SJCRH30 (cell line): Measurements from ENCODE around the gene RAVER2. TPM values are rescaled to one million over a fixed set of nuclear protein-coding genes. Genes with fewer than 3 reads are reported as not detected.

Experiments
- DNase-seq, 2 experiments: peaks; one replicate each; pipeline ENCODE4 v3.0.0-alpha.2; 2015 to 2020
- H3K27ac ChIP-seq: fragments of 250-450 bp; sonication (Bioruptor Pico); 2 replicates; pipeline ENCODE4 v1.5.1; 2020; ENCODE audit warnings: mild to moderate bottlenecking, moderate library complexity
- H3K27me3 ChIP-seq: fragments of 250-450 bp; sonication (Bioruptor Pico); 2 replicates; pipeline ENCODE4 v1.5.1; 2020; ENCODE audit warnings: mild to moderate bottlenecking, moderate library complexity
- H3K36me3 ChIP-seq: fragments of 250-450 bp; sonication (Bioruptor Pico); 2 replicates; pipeline ENCODE4 v1.5.1; 2020; ENCODE audit warnings: mild to moderate bottlenecking, moderate library complexity
- H3K4me1 ChIP-seq: fragments of 250-450 bp; sonication (Bioruptor Pico); 2 replicates; pipeline ENCODE4 v1.5.1; 2020; ENCODE audit warnings: mild to moderate bottlenecking, moderate library complexity
- H3K4me3 ChIP-seq: fragments of 250-450 bp; sonication (Bioruptor Pico); 2 replicates; pipeline ENCODE4 v1.5.1; 2020; ENCODE audit warnings: mild to moderate bottlenecking, moderate library complexity
- H3K9me3 ChIP-seq: fragments of 250-450 bp; sonication (Bioruptor Pico); replicated peaks from 2 replicates; pipeline ENCODE4 v1.5.1; 2020; ENCODE audit warnings: mild to moderate bottlenecking, moderate library complexity
- total RNA-seq: library from RNA; depleted of rRNA; stranded (reverse); fragments of >200 nt; shearing (Covaris generic); gene quantifications from 2 replicates; pipeline ENCODE4 v1.2.3, GENCODE V29; 2014

RAVER2 gene
- total RNA-seq, 1 experiment from 2014 or later = 29.1 TPM

- H3K36me3 ChIP-seq = peaks cover 4% of the 10 kb centered on the region; the same call in 1 of the 2 replicates
- DNase-seq = peak; percentile 13 to 40
Observed at GRCh38 chr1:64856553-64856952, 111.7 kb downstream of the RAVER2 start.

GRCh38 chr1:64857347-64857746, 112.5 kb downstream of the RAVER2 start:
- Histone ChIP-seq H3K36me3 (peaks cover 4% of the 10 kb centered on the region; the same call in 1 of the 2 replicates), H3K4me1 (no peaks in the 10 kb centered on the region), H3K27me3 (no peaks in the 10 kb centered on the region), H3K9me3 (no peaks in the 10 kb centered on the region), H3K4me3 (no peak overlapping the region), H3K27ac (no peak overlapping the region)
- DNase-seq = no peak

More at GRCh38 chr1:64856553-64856952, 111.7 kb downstream of the RAVER2 start:
- Histone ChIP-seq H3K4me1 (no peaks in the 10 kb centered on the region), H3K27ac (no peak overlapping the region), H3K9me3 (no peaks in the 10 kb centered on the region), H3K27me3 (no peaks in the 10 kb centered on the region), H3K4me3 (no peak overlapping the region)

GRCh38 chr1:64861611-64862010, 116.7 kb downstream of the RAVER2 start:
- Histone ChIP-seq H3K4me3 (no peak overlapping the region), H3K9me3 (no peaks in the 10 kb centered on the region), H3K4me1 (no peaks in the 10 kb centered on the region), H3K27ac (no peak overlapping the region), H3K27me3 (no peaks in the 10 kb centered on the region), H3K36me3 (peaks cover 14% of the 10 kb centered on the region; the same call in 1 of the 2 replicates)
- DNase-seq = peak; percentile 21 to 24

GRCh38 chr1:64864018-64864940, 119.4 kb downstream of the RAVER2 start:
- no peak overlapping the region for H3K27ac ChIP-seq
- no peaks in the 10 kb centered on the region for H3K9me3 ChIP-seq
- peak in 1 of 2 experiments; percentile 42 for DNase-seq
- no peaks in the 10 kb centered on the region for H3K27me3 ChIP-seq
- H3K4me1 ChIP-seq = no peaks in the 10 kb centered on the region
- no peak overlapping the region for H3K4me3 ChIP-seq
- H3K36me3 ChIP-seq = peaks cover 9% of the 10 kb centered on the region; the same call in 1 of the 2 replicates

GRCh38 chr1:64865105-64865757, 120.4 kb downstream of the RAVER2 start:
- H3K4me3 ChIP-seq = no peak overlapping the region
- H3K36me3 ChIP-seq = peaks cover 9% of the 10 kb centered on the region; the same call in 1 of the 2 replicates
- H3K27me3 ChIP-seq = no peaks in the 10 kb centered on the region
- no peaks in the 10 kb centered on the region for H3K9me3 ChIP-seq
- no peak overlapping the region for H3K27ac ChIP-seq
- H3K4me1 ChIP-seq = no peaks in the 10 kb centered on the region
- DNase-seq = no peak

GRCh38 chr1:64866689-64867088, 121.8 kb downstream of the RAVER2 start:
- H3K4me1 ChIP-seq = no peaks in the 10 kb centered on the region
- H3K27me3 ChIP-seq = no peaks in the 10 kb centered on the region
- no peaks in the 10 kb centered on the region for H3K9me3 ChIP-seq
- H3K27ac ChIP-seq = no peak overlapping the region
- no peak for DNase-seq
- H3K36me3 ChIP-seq = peaks cover 9% of the 10 kb centered on the region; the same call in 1 of the 2 replicates
- H3K4me3 ChIP-seq = no peak overlapping the region

GRCh38 chr1:64867266-64867665, 122.4 kb downstream of the RAVER2 start:
- H3K4me1 ChIP-seq = no peaks in the 10 kb centered on the region
- peaks cover 9% of the 10 kb centered on the region; the same call in 1 of the 2 replicates for H3K36me3 ChIP-seq
- no peak overlapping the region for H3K4me3 ChIP-seq
- no peak for DNase-seq
- H3K27ac ChIP-seq = no peak overlapping the region
- H3K9me3 ChIP-seq = no peaks in the 10 kb centered on the region
- no peaks in the 10 kb centered on the region for H3K27me3 ChIP-seq

GRCh38 chr1:64871256-64871655, 126.4 kb downstream of the RAVER2 start:
- Histone ChIP-seq H3K27ac (no peak overlapping the region), H3K4me1 (no peaks in the 10 kb centered on the region), H3K4me3 (no peak overlapping the region), H3K27me3 (no peaks in the 10 kb centered on the region), H3K36me3 (peaks cover 4% of the 10 kb centered on the region), H3K9me3 (no peaks in the 10 kb centered on the region)
- DNase-seq = no peak

- Histone ChIP-seq H3K36me3 (peaks cover 4% of the 10 kb centered on the region), H3K4me3 (no peak overlapping the region), H3K27me3 (no peaks in the 10 kb centered on the region), H3K9me3 (no peaks in the 10 kb centered on the region), H3K27ac (no peak overlapping the region), H3K4me1 (no peaks in the 10 kb centered on the region)
- no peak for DNase-seq
Observed at GRCh38 chr1:64872067-64872466, 127.2 kb downstream of the RAVER2 start.

GRCh38 chr1:64873576-64873975, 128.7 kb downstream of the RAVER2 start:
- Histone ChIP-seq H3K27ac (no peak overlapping the region), H3K4me1 (no peaks in the 10 kb centered on the region), H3K27me3 (no peaks in the 10 kb centered on the region), H3K4me3 (no peak overlapping the region), H3K9me3 (no peaks in the 10 kb centered on the region), H3K36me3 (peaks cover 13% of the 10 kb centered on the region)
- DNase-seq = no peak

- Histone ChIP-seq H3K27me3 (no peaks in the 10 kb centered on the region), H3K4me1 (no peaks in the 10 kb centered on the region), H3K27ac (no peak overlapping the region), H3K36me3 (peaks cover 13% of the 10 kb centered on the region), H3K4me3 (no peak overlapping the region), H3K9me3 (no peaks in the 10 kb centered on the region)
- DNase-seq = no peak
Observed at GRCh38 chr1:64874666-64875065, 129.8 kb downstream of the RAVER2 start.

GRCh38 chr1:64875101-64875500, 130.2 kb downstream of the RAVER2 start:
- no peak for DNase-seq
- no peaks in the 10 kb centered on the region for H3K9me3 ChIP-seq
- H3K4me3 ChIP-seq = no peak overlapping the region
- no peaks in the 10 kb centered on the region for H3K4me1 ChIP-seq
- no peaks in the 10 kb centered on the region for H3K27me3 ChIP-seq
- H3K27ac ChIP-seq = no peak overlapping the region
- peaks cover 13% of the 10 kb centered on the region for H3K36me3 ChIP-seq

- no peak for DNase-seq
Observed at GRCh38 chr1:64875606-64876005, 130.7 kb downstream of the RAVER2 start.

GRCh38 chr1:64877151-64877550, 132.3 kb downstream of the RAVER2 start:
- H3K4me1 ChIP-seq = no peaks in the 10 kb centered on the region
- H3K36me3 ChIP-seq = peaks cover 13% of the 10 kb centered on the region
- no peak overlapping the region for H3K4me3 ChIP-seq
- H3K27me3 ChIP-seq = no peaks in the 10 kb centered on the region
- H3K27ac ChIP-seq = no peak overlapping the region
- no peak for DNase-seq
- no peaks in the 10 kb centered on the region for H3K9me3 ChIP-seq

More at GRCh38 chr1:64875606-64876005, 130.7 kb downstream of the RAVER2 start:
- Histone ChIP-seq H3K9me3 (no peaks in the 10 kb centered on the region), H3K36me3 (peaks cover 13% of the 10 kb centered on the region), H3K27me3 (no peaks in the 10 kb centered on the region), H3K4me1 (no peaks in the 10 kb centered on the region), H3K4me3 (no peak overlapping the region), H3K27ac (no peak overlapping the region)

- Histone ChIP-seq H3K27me3 (no peaks in the 10 kb centered on the region), H3K36me3 (peaks cover 13% of the 10 kb centered on the region), H3K4me3 (no peak overlapping the region), H3K4me1 (no peaks in the 10 kb centered on the region), H3K27ac (no peak overlapping the region), H3K9me3 (no peaks in the 10 kb centered on the region)
- DNase-seq = no peak
Observed at GRCh38 chr1:64877598-64877997, 132.7 kb downstream of the RAVER2 start.
